Measurements from ENCODE around the gene CHMP4A.

GRCh38 chr14:24233538-24233866 lies 20.2 kb upstream of the CHMP4A start:
- TF ChIP-seq EZH2phosphoT487 (conservative IDR thresholded peaks at IDR 0.05; ENCODE audit: low read length) (no peak), CTCF (IDR thresholded peaks at IDR 0.05; ENCODE audit: insufficient read depth, low read length, poor library complexity, severe bottlenecking) (no peak)
